A172 (cell line): ENCODE results near the gene PPDPF. TPM values are rescaled to one million over a fixed set of nuclear protein-coding genes. Genes with fewer than 3 reads are reported as not detected.
"Not testable (repeated sequence)": the region's sequence is repeated elsewhere in the genome, so short reads cannot be mapped to it uniquely, and the experiment has no call there.

Experiments
- DNase-seq: peaks from one replicate; pipeline ENCODE4 v3.0.0-alpha.2; 2015; ENCODE audit warnings: low spot score
- total RNA-seq: library from RNA; depleted of rRNA; stranded (reverse); fragments of >200 nt; shearing (Covaris generic); gene quantifications from 2 replicates; pipeline ENCODE4 v1.2.3, GENCODE V29; 2014

The PPDPF gene
- total RNA-seq, 1 experiment from 2014 or later: 67.4 TPM

- DNase-seq: no peak
Measured at GRCh38 chr20:63549679-63550282, 29.2 kb downstream of the PPDPF start.

GRCh38 chr20:63551068-63551467 is 30.5 kb downstream of the PPDPF start:
- no peak for DNase-seq

GRCh38 chr20:63552481-63553249 is 32.1 kb downstream of the PPDPF start:
- DNase-seq: no peak

- DNase-seq: peak; percentile 44
Measured at GRCh38 chr20:63553251-63553932, 32.8 kb downstream of the PPDPF start.

GRCh38 chr20:63553933-63554290 is 33.3 kb downstream of the PPDPF start, which contains the start of gene FNDC11:
FNDC11 (plus strand) TSS chr20:63554159; CDS start chr20:63555664, 1,505 bp downstream.
- no peak for DNase-seq

- DNase-seq: no peak
Measured at GRCh38 chr20:63554361-63555278, 34.1 kb downstream of the PPDPF start.

- DNase-seq: no peak
Measured at GRCh38 chr20:63555661-63556381, 35.3 kb downstream of the PPDPF start.

GRCh38 chr20:63556873-63557478 is 36.4 kb downstream of the PPDPF start:
- no peak for DNase-seq

GRCh38 chr20:63557481-63557891 is 36.9 kb downstream of the PPDPF start:
- DNase-seq: no peak

GRCh38 chr20:63558804-63559484 is 38.4 kb downstream of the PPDPF start:
- no peak for DNase-seq

GRCh38 chr20:63559485-63560332 is 39.1 kb downstream of the PPDPF start:
- not testable (repeated sequence) for DNase-seq

GRCh38 chr20:63560333-63560805 is 39.8 kb downstream of the PPDPF start:
- DNase-seq: no peak

- DNase-seq: no peak
Measured at GRCh38 chr20:63560856-63561609, 40.5 kb downstream of the PPDPF start.

- no peak for DNase-seq
Measured at GRCh38 chr20:63561624-63562396, 41.2 kb downstream of the PPDPF start.

GRCh38 chr20:63562461-63563224 is 42.1 kb downstream of the PPDPF start:
- no peak for DNase-seq

- DNase-seq: no peak
Measured at GRCh38 chr20:63563225-63563935, 42.8 kb downstream of the PPDPF start.
